K562 (cell line): Measurements from ENCODE around the gene KRTAP22-1. TPM values are rescaled to one million over a fixed set of nuclear protein-coding genes. Genes with fewer than 3 reads are reported as not detected.
A peak's percentile ranks its signal among the peaks of the same experiment; 100 is the strongest.

Source experiments
- ATAC-seq: fragments of 200-7000 bp; cut with Tn5 transposase; 3 replicates; pipeline ENCODE4 v1.9.1; 2020; ENCODE audit warnings: moderate library complexity
- Bru-seq: library from RNA; stranded (reverse); fragments of 400-500 nt; gene quantifications from one replicate; lab custom pipeline; 2021; lab: Mats Ljungman, UMichigan
- BruChase-seq, 2 experiments: library from RNA; stranded (reverse); fragments of 400-500 nt; gene quantifications; one replicate each; lab custom pipeline; 2021; lab: Mats Ljungman, UMichigan
- BruUV-seq: library from RNA; stranded (reverse); fragments of 400-500 nt; replicated peaks from 2 replicates; lab custom pipeline; 2021; lab: Mats Ljungman, UMichigan
- CTCF ChIA-PET: fragments of 300-600 bp; formaldehyde crosslinking; extraction: SDS; loops from one replicate; lab custom pipeline; 2021; ENCODE audit warnings: low intra/inter-chr PET ratio; lab: Yijun Ruan, JAX
- POLR2A ChIA-PET: fragments of 300-600, 350-650 bp; sonication (Branson Sonifier 250); formaldehyde crosslinking; extraction: SDS; loops from one replicate; lab custom pipeline; 2021; ENCODE audit warnings: antibody characterized with exemption, inconsistent platforms; lab: Yijun Ruan, JAX
- DNase-seq, 4 experiments: peaks; one replicate each; pipeline versions ENCODE4 v3.0.0 to v3.0.0-alpha.2; 2011 to 2018; ENCODE audit warnings: low spot score in 3 of 4, mixed read lengths in 3 of 4; ENCODE audit errors: extremely low read depth in 1 of 4
- FAIRE-seq: peaks from 2 replicates; lab custom pipeline; 2011; peaks lifted over from hg19 to GRCh38; lab: Jason Lieb, UNC
- H2AFZ ChIP-seq: 2 replicates; pipeline ENCODE4 v1.6.0; 2011; ENCODE audit warnings: low read depth, low read length, control low read depth, inconsistent platforms
- H3K27ac ChIP-seq: fragments of 200-600 bp; 3 replicates; pipeline ENCODE4 v1.8.0; 2011; ENCODE audit warnings: low read depth, mild to moderate bottlenecking, control low read depth, inconsistent platforms, low read length, moderate library complexity, mixed read lengths; ENCODE audit errors: extremely low read depth
- H3K27me3 ChIP-seq, 2 experiments: fragments of 300-600 bp in 1 of 2; 2 replicates in 1 of 2; 3 replicates in 1 of 2; pipeline versions ENCODE4 v1.6.0 to v1.8.0; 2011; ENCODE audit warnings: inconsistent platforms in 2 of 2, low read length in 2 of 2, mild to moderate bottlenecking in 1 of 2, mixed read lengths in 1 of 2, moderate library complexity in 1 of 2; ENCODE audit not compliant: control insufficient read depth in 2 of 2, insufficient read depth in 2 of 2
- H3K36me3 ChIP-seq: fragments of 300-600 bp; 3 replicates; pipeline ENCODE4 v1.8.0; 2011; ENCODE audit warnings: mild to moderate bottlenecking, low read length, inconsistent platforms; ENCODE audit not compliant: control insufficient read depth, insufficient read depth
- H3K4me1 ChIP-seq, 2 experiments: fragments of 200-600 bp in 1 of 2; replicated peaks in 1 of 2; 2 replicates in 1 of 2; 3 replicates in 1 of 2; pipeline versions ENCODE4 v1.5.1 to v1.8.0; 2011; ENCODE audit warnings: inconsistent platforms in 2 of 2, low read length in 2 of 2, mild to moderate bottlenecking in 1 of 2, mixed read lengths in 1 of 2, moderate library complexity in 1 of 2; ENCODE audit not compliant: control insufficient read depth in 2 of 2, insufficient read depth in 2 of 2
- H3K4me2 ChIP-seq: 2 replicates; pipeline ENCODE4 v1.6.1; 2011; ENCODE audit warnings: low read length, control low read depth, inconsistent platforms, mixed read lengths; ENCODE audit not compliant: insufficient read depth
- H3K4me3 ChIP-seq: fragments of 200-600 bp; sonication (generic), shearing (Covaris generic); 2 replicates; pipeline ENCODE4 v1.5.1; 2016; ENCODE audit warnings: control low read depth, inconsistent platforms
- H3K79me2 ChIP-seq: fragments of 200-600 bp; 3 replicates; pipeline ENCODE4 v1.8.0; 2011; ENCODE audit warnings: low read length, inconsistent platforms; ENCODE audit not compliant: control insufficient read depth, insufficient read depth
- H3K9ac ChIP-seq, 2 experiments: 2 replicates each; pipeline versions ENCODE4 v1.6.0 to v1.6.1; 2011; ENCODE audit warnings: low read depth in 2 of 2, low read length in 2 of 2, control low read depth in 1 of 2, inconsistent platforms in 1 of 2, mild to moderate bottlenecking in 1 of 2, mixed read lengths in 1 of 2; ENCODE audit not compliant: insufficient read depth in 1 of 2
- H3K9me1 ChIP-seq: one replicate; pipeline ENCODE4 v1.6.0; 2011; ENCODE audit warnings: inconsistent platforms, mild to moderate bottlenecking, low read length, moderate library complexity; ENCODE audit not compliant: control insufficient read depth, insufficient read depth
- H3K9me3 ChIP-seq: replicated peaks from 2 replicates; pipeline ENCODE4 v1.5.1; 2011; ENCODE audit warnings: low read depth, low read length, inconsistent platforms; ENCODE audit not compliant: control insufficient read depth, insufficient read depth
- H4K20me1 ChIP-seq: replicated peaks from 2 replicates; pipeline ENCODE4 v1.6.1; 2011; ENCODE audit warnings: low read length, inconsistent platforms, mixed read lengths; ENCODE audit not compliant: control insufficient read depth, insufficient read depth
- DACH1 ChIP-seq: fragments of 450-650 bp; IDR thresholded peaks from 2 replicates; pipeline ENCODE4 v1.6.1; 2018; ENCODE audit not compliant: partially characterized antibody
- HNRNPUL1 ChIP-seq: fragments of 200-400 bp; formaldehyde crosslinking; IDR thresholded peaks from 2 replicates; pipeline ENCODE4 v1.6.1; 2017; ENCODE audit warnings: low read length
- TBP ChIP-seq: optimal IDR thresholded peaks from 2 replicates; pipeline ENCODE3; 2011; ENCODE audit warnings: low read depth, low read length, improper control_type of control experiment
- ZNF316 ChIP-seq: fragments of 450-650 bp; IDR thresholded peaks from 2 replicates; pipeline ENCODE4 v1.6.1; 2016
- WGBS: fragments of 100-300 bp; shearing (Covaris generic); methylation state at CpG from one replicate; pipeline ENCODE4 v1.1.6; 2016; ENCODE audit warnings: low coverage, mixed read lengths; ENCODE audit not compliant: insufficient coverage; ENCODE audit errors: missing lambda C conversion rate; 5-methylcytosine and 5-hydroxymethylcytosine counted together
- in situ Hi-C: fragments of 300-500 bp; cut with MboI; formaldehyde crosslinking; loops from 4 replicates; pipeline ENCODE4 v1.15.0; 2018; ENCODE audit warnings: inconsistent platforms, mixed read lengths
- intact Hi-C: fragments of 100-400 bp; cut with micrococcal nuclease; formaldehyde crosslinking; loops from 2 replicates; pipeline ENCODE4 v1.14.2; 2022
- long read RNA-seq, 3 experiments: library from polyadenylated mRNA in 2 of 3; library from RNA in 1 of 3; unstranded in 2 of 3; stranded (forward) in 1 of 3; transcript quantifications; one replicate each; pipeline ENCODE4 v2.0.0, GENCODE V29; 2019 to 2022
- polyA minus RNA-seq, 3 experiments: library from RNA; depleted of rRNA, polyadenylated mRNA; stranded (reverse); fragments of >200 nt; gene quantifications; 2 replicates each; pipeline ENCODE4 v1.2.3, GENCODE V29; 2011
- polyA plus RNA-seq, 8 experiments: library from polyadenylated mRNA; depleted of rRNA in 4 of 8; stranded (reverse) in 5 of 8; unstranded in 3 of 8; fragments of >200 nt; fragmentation: Nextera tagmentation in 2 of 8; fragmentation: Illumina TruSeq in 1 of 8; extraction: Ambion mirVana in 2 of 8; extraction: Trizol in 1 of 8; gene quantifications; 2 replicates each; pipeline versions ENCODE4 v1.2.1 to v1.2.3, GENCODE V29; 2011 to 2014; ENCODE audit warnings: inconsistent platforms in 1 of 8, missing spikeins in 1 of 8
- total RNA-seq, 7 experiments: library from RNA; depleted of rRNA in 6 of 7; stranded (reverse); fragments of >200 nt in 6 of 7; fragmentation: Illumina TruSeq in 2 of 7; extraction: Trizol in 2 of 7; gene quantifications; 2 replicates each; pipeline versions ENCODE4 v1.2.1 to v1.2.3, GENCODE V29; 2011 to 2021; ENCODE audit warnings: low replicate concordance in 1 of 7
- TF ChIP-seq, protein P1 (sequence below): fragments of 250-450 bp; sonication (Bioruptor Pico); IDR thresholded peaks from 2 replicates; pipeline ENCODE4 v1.5.0; 2022; ENCODE audit warnings: mild to moderate bottlenecking
- TF ChIP-seq, protein P2 (sequence below): fragments of 200-600 bp; sonication (generic); IDR thresholded peaks from one replicate; pipeline ENCODE4 v1.6.1; 2012; ENCODE audit warnings: mild to moderate bottlenecking, low read depth, low read length, inconsistent platforms

The KRTAP22-1 gene
- not detected in 2 replicates for total RNA-seq (2011; cell fraction: chromatin; rRNA removed; ENCODE audit: low replicate concordance)
- not detected in 2 replicates for total RNA-seq (2011; cell fraction: nucleolus; rRNA removed)
- not detected in 2 replicates for total RNA-seq (2011; cell fraction: nucleoplasm; rRNA removed)
- total RNA-seq (2014; rRNA removed) (not detected in 2 replicates), total RNA-seq (2014; rRNA removed; fragmentation: Illumina TruSeq; extraction: Trizol) (not detected in 2 replicates), total RNA-seq (2015; rRNA removed; fragmentation: Illumina TruSeq; extraction: Trizol) (not detected in 2 replicates), total RNA-seq (2021) (not detected in 2 replicates), polyA plus RNA-seq (2011; rRNA removed) (not detected in 2 replicates), polyA plus RNA-seq (2014; fragmentation: Illumina TruSeq; extraction: Trizol) (not detected in 2 replicates), polyA plus RNA-seq (2014; fragmentation: Nextera tagmentation; extraction: Ambion mirVana) (not detected), polyA plus RNA-seq (2014; rRNA removed) (not detected in 2 replicates), polyA minus RNA-seq (2011; rRNA and poly(A)+ RNA removed) (not detected in 2 replicates), Bru-seq, nascent RNA (not detected), BruChase-seq, experiment 1, labeled RNA remaining after a 2-hour chase (percentile 32 among the genes with signal in this experiment), BruChase-seq, experiment 2, labeled RNA remaining after a 6-hour chase (not detected)
- polyA plus RNA-seq (2011; cell fraction: cytosol; rRNA removed): not detected in 2 replicates
- not detected in 2 replicates for polyA plus RNA-seq (2011; cell fraction: nucleus; rRNA removed)
- polyA plus RNA-seq (2012): not detected in 2 replicates
- polyA minus RNA-seq (2011; cell fraction: cytosol; rRNA and poly(A)+ RNA removed): not detected in 2 replicates
- polyA minus RNA-seq (2011; cell fraction: nucleus; rRNA and poly(A)+ RNA removed): not detected in 2 replicates
- long read RNA-seq, experiment 1: 0 reads
- long read RNA-seq, experiment 2: 0 reads
- long read RNA-seq, experiment 3: 0 reads

DNA sequence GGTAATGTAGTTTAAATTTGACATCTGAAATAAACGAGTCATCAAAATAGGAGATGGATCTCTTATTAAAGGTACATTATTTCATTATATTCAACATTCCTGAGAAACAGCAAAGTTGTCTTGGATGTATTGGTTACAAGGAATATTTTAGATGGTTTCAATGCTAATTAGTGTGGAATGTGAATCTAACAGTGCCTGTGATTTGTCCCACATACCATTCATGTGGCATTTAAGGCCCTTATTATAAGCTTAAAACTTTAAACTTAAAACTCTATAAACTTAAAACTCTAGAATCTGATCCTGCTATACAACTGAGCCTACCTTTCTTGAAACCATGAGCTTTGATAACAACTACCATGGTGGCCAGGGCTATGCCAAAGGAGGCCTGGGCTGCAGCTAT lies at the start of gene KRTAP22-1:
TSS of gene KRTAP22-1 (plus strand) at position 301 of the 400 bp plus-strand sequence.
- intact Hi-C loops: no loop called here
- ChIA-PET CTCF (interaction anchor here (0.6 kb wide), 1 partner anchor 813 kb away, joined by 3 read pairs; no protein-coding TSS in a partner anchor), POLR2A (no interaction called here)
- Histone ChIP-seq H3K4me2 (no peak within 1 kb of the TSS), H2AFZ (no peak within 1 kb of the TSS), H3K9me3 (peaks cover 4% of the 10 kb centered on the region), H3K4me1 (no peaks in the 10 kb centered on the region), H3K9ac (no peak within 1 kb of the TSS), H3K36me3 (no peaks in the 10 kb centered on the region), H3K4me3 (no peak within 1 kb of the TSS), H3K27ac (no peak within 1 kb of the TSS), H4K20me1 (no peaks in the 10 kb centered on the region), H3K27me3 (no peaks in the 10 kb centered on the region), H3K79me2 (no peaks in the 10 kb centered on the region), H3K9me1 (no peaks in the 10 kb centered on the region)
- BruUV-seq: no TSS peak
- 0% methylated on average over 1 of the region's 1 CpG for WGBS
- ATAC-seq (no peak), DNase-seq (no peak), FAIRE-seq (no peak)
- in situ Hi-C loops: no loop called here
- TF ChIP-seq, protein P1, sequence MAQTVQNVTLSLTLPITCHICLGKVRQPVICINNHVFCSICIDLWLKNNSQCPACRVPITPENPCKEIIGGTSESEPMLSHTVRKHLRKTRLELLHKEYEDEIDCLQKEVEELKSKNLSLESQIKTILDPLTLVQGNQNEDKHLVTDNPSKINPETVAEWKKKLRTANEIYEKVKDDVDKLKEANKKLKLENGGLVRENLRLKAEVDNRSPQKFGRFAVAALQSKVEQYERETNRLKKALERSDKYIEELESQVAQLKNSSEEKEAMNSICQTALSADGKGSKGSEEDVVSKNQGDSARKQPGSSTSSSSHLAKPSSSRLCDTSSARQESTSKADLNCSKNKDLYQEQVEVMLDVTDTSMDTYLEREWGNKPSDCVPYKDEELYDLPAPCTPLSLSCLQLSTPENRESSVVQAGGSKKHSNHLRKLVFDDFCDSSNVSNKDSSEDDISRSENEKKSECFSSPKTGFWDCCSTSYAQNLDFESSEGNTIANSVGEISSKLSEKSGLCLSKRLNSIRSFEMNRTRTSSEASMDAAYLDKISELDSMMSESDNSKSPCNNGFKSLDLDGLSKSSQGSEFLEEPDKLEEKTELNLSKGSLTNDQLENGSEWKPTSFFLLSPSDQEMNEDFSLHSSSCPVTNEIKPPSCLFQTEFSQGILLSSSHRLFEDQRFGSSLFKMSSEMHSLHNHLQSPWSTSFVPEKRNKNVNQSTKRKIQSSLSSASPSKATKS (CRISPR knock-in tag): no peak
- TF ChIP-seq TBP (no peak), HNRNPUL1 (no peak), DACH1 (no peak), ZNF316 (peak; percentile 8; the same call in 1 of the 2 replicates)
- TF ChIP-seq, protein P2, sequence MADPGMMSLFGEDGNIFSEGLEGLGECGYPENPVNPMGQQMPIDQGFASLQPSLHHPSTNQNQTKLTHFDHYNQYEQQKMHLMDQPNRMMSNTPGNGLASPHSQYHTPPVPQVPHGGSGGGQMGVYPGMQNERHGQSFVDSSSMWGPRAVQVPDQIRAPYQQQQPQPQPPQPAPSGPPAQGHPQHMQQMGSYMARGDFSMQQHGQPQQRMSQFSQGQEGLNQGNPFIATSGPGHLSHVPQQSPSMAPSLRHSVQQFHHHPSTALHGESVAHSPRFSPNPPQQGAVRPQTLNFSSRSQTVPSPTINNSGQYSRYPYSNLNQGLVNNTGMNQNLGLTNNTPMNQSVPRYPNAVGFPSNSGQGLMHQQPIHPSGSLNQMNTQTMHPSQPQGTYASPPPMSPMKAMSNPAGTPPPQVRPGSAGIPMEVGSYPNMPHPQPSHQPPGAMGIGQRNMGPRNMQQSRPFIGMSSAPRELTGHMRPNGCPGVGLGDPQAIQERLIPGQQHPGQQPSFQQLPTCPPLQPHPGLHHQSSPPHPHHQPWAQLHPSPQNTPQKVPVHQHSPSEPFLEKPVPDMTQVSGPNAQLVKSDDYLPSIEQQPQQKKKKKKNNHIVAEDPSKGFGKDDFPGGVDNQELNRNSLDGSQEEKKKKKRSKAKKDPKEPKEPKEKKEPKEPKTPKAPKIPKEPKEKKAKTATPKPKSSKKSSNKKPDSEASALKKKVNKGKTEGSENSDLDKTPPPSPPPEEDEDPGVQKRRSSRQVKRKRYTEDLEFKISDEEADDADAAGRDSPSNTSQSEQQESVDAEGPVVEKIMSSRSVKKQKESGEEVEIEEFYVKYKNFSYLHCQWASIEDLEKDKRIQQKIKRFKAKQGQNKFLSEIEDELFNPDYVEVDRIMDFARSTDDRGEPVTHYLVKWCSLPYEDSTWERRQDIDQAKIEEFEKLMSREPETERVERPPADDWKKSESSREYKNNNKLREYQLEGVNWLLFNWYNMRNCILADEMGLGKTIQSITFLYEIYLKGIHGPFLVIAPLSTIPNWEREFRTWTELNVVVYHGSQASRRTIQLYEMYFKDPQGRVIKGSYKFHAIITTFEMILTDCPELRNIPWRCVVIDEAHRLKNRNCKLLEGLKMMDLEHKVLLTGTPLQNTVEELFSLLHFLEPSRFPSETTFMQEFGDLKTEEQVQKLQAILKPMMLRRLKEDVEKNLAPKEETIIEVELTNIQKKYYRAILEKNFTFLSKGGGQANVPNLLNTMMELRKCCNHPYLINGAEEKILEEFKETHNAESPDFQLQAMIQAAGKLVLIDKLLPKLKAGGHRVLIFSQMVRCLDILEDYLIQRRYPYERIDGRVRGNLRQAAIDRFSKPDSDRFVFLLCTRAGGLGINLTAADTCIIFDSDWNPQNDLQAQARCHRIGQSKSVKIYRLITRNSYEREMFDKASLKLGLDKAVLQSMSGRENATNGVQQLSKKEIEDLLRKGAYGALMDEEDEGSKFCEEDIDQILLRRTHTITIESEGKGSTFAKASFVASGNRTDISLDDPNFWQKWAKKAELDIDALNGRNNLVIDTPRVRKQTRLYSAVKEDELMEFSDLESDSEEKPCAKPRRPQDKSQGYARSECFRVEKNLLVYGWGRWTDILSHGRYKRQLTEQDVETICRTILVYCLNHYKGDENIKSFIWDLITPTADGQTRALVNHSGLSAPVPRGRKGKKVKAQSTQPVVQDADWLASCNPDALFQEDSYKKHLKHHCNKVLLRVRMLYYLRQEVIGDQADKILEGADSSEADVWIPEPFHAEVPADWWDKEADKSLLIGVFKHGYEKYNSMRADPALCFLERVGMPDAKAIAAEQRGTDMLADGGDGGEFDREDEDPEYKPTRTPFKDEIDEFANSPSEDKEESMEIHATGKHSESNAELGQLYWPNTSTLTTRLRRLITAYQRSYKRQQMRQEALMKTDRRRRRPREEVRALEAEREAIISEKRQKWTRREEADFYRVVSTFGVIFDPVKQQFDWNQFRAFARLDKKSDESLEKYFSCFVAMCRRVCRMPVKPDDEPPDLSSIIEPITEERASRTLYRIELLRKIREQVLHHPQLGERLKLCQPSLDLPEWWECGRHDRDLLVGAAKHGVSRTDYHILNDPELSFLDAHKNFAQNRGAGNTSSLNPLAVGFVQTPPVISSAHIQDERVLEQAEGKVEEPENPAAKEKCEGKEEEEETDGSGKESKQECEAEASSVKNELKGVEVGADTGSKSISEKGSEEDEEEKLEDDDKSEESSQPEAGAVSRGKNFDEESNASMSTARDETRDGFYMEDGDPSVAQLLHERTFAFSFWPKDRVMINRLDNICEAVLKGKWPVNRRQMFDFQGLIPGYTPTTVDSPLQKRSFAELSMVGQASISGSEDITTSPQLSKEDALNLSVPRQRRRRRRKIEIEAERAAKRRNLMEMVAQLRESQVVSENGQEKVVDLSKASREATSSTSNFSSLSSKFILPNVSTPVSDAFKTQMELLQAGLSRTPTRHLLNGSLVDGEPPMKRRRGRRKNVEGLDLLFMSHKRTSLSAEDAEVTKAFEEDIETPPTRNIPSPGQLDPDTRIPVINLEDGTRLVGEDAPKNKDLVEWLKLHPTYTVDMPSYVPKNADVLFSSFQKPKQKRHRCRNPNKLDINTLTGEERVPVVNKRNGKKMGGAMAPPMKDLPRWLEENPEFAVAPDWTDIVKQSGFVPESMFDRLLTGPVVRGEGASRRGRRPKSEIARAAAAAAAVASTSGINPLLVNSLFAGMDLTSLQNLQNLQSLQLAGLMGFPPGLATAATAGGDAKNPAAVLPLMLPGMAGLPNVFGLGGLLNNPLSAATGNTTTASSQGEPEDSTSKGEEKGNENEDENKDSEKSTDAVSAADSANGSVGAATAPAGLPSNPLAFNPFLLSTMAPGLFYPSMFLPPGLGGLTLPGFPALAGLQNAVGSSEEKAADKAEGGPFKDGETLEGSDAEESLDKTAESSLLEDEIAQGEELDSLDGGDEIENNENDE: no peak
